Activated CD4-positive, alpha-beta T cell treated with anti-CD3 and anti-CD28 coated beads, Interleukin-2, Interleukin-4, amounts not matched to agents 100 ng/mL and 50 ng/mL, durations not matched to agents 16 hours and 8 hours (primary cell): ENCODE results near the gene LTBP2.
A peak's percentile ranks its signal among the peaks of the same experiment; 100 is the strongest.

Source experiments
- DNase-seq: peaks from one replicate; pipeline ENCODE4 v3.0.0-alpha.2; 2020; ENCODE audit warnings: low spot score

Gene LTBP2

DNA sequence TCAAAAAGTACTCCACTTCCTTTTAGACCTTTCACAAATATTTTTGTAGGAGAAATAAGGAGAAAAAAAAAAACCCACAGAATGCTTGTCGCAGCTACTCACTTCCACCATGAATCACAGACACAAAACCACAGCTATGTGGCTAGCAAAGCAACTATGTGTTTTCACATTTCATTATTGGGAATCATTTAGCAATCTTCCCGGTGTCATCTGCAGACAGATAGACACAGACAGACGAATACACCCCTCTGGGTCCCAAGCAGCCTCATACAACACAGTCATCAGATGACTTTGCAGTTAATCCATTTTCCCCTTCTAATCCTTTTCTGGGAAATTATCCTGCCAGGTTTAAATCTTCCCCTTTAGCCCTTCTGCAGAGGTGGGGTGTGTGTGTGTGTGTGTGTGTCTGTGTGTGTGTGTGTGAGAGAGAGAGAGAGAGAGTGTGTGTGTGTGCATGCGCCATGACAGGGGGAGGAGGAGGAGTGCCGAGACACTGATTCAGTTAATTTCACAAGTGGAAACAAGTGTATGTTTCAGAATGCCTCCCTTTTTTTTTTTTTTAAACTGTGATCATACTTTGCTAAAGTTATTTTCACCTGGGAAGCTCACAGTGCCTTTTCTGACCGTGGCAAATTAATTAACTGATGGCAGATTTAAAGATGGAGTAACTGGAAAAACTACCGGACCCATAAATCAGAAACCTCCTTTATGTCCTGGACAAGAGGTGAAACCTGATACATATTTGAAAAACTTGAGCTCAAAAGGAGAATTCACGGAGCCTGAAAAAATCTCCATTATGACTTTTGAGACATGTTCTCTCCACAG, 39.9 kb downstream of the LTBP2 start:
- DNase-seq, result peak; percentile 41

DNA sequence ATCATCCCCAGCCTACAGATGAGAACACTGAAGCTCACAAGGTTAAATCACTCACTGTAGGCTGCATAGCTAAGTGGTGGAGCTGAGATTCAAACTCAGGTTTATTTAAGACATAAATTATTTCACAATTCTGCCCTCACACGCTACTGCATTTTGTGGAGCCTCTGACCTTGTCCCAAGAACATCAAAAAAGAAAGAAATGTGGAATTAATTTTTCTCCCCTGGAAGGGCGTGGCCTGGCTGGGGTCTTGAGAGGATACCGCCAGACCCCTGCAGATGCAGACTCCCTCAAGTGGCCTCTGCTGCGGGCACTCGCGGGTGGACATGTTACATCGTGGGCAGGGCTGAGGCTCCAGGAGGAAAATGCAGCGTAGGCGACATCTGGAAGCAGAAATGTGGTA, 40.6 kb downstream of the LTBP2 start:
- DNase-seq, result no peak

DNA sequence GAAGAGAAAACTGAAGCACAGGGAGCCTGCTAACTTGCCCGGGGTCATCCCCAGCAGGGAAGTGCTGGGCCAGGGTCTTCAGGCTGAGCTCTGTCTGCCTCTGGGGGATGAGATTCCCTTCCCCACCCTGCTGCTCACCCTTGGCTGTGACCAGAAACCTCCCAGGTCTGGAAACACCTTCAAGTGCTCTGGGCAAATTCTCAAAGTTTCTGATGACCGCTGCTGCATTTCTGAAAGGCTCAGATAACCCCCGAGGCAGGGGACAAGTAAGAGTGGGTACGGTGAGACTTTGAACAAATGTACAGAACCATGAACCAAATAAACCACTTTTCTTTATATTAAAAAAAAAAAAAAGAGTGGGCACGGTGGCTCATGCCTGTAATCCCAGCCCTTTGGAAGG, 41.3 kb downstream of the LTBP2 start:
- DNase-seq, result no peak

DNA sequence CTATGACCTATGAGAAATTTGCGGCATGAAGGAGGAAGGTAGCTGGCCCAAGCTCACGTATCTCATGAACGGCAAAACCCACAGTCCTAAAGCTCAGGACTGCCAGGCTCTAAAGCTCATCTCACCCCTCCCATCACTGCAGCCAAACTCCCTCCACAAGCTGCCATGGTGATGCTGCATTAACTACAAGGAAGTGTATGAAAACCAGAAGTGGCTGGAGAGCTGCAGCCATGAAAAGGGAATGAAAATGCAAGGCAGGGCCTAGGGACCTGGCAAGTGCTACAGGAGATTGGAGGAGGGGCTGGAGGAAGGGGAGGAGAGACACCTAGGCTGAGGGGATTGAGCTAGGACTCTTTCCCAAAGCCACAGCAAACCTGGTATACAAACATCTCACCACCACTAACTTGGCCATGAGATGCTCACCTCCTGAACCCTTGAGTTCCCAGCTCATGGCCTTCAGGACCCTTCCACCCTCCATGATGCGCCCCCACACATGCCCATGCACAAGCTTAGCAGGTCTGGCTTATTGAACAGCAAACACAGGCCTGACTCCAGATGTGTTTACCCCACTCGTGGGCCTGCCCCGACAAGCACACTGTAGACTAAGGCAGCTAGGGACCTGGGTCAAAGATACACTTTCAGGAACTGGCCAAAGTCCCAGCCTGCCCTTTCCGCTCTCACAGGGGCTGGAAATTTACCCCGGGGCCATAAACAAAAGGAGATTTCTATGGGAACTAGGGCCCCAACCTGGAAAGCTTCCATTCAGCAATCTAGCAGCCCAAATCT, 42.0 kb downstream of the LTBP2 start:
- no peak for DNase-seq

DNA sequence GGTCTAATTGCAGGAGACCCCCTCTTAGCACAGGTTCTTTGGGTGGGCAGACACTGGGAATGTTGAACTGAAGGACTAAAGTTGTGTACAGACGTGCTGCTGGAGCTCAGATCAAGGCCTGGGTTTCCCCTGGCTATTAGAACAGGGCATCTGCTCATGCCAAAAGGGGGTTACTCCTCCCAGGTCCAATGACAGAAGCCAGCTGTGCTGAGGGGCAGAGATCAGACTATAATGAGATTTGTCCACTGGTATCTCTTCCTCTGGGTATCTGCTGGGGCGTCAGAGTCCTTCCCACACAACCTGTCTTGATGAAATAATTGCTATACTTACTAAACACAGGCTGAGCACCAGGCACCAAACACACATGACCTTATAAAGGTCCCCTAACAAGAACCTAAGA, 42.6 kb downstream of the LTBP2 start:
- DNase-seq, result no peak

DNA sequence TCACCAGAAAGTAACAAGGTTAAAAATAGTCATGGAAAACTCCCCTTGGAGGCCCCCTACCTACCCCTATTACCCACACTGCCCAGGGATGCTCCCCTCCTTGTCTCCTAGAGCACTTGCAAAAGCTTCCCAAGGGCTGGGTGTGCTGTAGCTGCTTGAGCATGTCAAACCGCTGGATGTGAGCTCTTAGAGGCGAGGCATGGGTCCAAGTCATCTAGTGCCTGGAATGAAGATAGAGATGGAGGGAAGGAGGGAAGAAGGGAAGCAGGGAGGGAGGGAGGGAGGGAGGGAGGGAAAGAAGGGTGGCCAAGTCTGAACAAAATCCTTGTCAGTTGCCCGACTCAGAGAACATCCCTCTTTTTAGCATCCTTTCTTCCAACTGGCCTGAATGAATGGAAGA, 43.1 kb downstream of the LTBP2 start:
- no peak for DNase-seq

DNA sequence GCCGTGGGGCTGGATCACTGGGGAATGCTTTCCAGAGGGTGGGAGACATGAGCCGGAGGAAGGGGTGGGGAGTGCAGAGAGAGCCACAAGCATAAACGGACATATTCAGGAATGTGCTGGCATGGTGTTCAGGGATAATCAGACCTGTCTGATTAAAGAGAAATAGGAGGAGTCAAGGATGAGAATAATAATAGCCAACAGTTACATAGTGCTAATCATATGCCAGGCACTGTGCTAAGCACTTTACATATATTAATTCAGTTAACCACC, 43.7 kb downstream of the LTBP2 start:
- DNase-seq, result no peak

DNA sequence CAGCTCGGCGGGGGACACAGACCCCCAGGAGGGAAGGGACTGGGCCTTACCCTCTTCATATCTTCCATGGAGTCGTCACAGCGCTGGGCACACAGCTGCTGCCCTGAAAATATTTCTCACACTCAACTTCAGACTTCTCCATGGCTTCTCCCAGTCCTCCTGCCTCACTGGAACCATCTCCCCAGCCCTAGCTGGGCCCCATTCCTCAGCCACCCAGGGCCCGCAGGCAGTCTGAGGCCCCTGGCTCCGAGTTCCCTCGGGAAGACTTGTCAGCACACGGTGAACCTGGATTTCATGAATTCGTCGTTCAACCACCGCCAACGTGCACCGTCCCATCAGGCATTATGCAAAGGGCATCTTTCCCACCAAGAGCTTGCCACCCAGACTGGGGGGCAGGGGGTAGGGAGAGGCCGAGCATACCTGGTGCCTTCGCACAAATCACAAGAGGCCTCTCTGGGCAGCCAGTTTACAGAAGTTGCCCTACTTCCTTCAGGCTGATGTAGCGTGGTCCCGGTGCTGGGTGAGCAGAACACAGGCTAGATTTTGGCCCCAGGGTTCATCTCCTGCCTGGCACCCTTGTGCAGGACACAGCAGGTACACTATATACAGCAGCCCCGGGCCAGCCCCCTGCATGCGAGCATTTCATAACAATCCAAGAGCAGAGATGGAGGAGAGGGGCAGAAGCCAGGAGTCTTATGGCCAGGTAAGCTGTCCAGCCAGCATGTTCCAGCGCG, 44.2 kb downstream of the LTBP2 start:
- no peak for DNase-seq

DNA sequence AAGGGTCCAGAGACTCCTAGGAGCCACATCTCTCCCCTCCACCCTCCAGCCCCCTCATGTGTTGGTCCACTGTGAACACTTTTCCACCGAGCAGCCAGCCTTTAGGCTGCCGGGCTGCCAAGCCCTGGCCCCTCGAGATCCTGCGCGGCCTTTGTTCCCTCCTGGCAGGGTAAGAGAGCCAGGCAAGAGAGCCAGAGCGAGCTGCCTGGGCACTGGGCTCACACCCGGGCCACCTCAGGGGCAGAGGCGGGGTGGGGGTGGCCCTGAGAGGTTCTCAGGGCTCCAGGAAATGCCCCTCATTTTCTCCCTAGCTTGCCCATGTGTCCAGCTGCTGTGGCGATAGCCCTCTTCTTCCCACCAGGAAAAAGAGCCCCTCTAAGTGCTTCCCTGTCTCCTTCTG, 44.8 kb downstream of the LTBP2 start:
- DNase-seq, result no peak

DNA sequence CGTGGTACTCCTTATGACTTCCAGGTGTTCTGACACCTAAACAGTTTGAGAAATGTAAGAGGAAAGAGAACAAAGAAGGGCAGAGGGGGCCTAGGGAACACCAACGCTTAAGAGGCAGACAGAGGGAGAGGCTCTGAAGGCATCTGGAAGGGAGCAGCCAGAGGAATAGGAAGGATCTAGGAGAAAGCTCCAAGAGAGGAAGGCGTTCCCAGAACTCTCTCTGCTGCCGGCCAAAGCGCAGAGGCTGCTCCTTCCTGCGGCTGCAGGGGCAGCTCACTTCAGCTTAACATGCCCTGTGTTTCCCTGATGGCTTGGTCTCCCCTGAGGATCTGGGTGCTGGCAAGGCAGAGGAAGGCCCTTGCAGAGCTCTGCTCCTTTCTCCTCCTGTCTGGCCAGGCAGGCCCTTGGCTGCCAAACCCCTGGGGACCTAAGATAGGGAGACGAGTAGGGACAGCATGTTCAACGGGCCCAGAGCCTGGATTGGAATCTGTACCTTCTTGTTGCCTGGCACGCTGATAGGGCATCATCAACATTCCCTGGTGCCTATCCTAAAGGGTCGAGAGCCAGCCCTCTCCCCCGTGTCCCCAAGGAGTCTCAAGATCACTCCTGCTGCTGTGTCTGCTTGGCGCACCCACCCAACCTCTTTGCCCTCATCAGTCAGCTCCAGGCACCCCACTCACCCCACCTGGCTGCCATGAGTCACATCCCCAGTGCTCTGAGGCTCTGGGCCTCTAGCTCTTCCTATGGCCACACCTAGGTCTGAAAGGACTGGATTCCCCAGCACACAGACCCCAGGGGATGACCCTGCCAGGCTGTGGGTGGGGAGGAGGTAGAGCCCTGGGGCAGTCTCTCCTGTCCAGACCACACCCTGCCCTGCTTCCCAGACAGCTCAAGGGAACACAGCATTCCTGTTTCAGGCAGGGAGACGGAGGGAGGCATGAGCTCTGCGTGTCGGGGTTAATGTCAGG, 45.6 kb downstream of the LTBP2 start:
- DNase-seq, result no peak

DNA sequence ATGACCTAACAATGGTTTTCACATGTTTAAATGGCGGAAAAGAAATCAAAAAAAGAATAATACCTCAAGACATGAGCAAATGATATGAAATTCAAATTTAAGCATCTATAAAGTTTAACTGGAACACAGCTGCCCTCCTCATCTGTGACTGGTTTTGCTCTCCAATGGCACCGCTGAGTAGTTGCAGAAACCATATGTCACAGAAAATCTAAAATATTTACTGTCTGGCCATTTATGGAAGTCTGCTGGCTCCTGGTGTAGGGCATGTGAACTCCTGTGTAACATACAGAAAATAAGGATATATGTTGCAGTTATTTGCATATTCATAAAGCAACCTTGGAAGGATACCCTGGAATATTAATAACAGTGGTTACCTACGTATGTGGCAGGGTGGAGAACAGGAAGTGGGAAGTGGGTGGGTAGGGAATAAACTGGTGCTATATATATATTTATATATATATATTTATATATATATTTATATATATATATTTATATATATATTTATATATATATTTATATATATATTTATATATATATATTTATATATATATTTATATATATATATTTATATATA, 48.4 kb downstream of the LTBP2 start:
- DNase-seq, result no peak

DNA sequence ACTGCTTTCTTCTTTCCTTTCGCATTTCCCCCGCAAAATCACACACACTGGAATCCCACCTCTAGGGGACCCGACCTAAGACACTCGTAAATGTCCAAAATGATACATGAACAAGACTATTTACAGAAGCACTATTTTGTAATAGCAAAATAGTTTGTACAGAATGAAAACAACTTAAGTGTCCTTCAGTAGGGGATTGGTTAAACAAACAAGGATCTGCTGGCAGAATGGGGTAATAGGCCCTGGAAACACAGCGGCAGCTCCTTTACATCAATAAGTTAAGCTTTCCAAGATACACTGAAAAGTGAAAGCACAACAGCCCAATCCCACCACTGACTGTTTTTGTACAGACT, 48.8 kb downstream of the LTBP2 start:
- no peak for DNase-seq

DNA sequence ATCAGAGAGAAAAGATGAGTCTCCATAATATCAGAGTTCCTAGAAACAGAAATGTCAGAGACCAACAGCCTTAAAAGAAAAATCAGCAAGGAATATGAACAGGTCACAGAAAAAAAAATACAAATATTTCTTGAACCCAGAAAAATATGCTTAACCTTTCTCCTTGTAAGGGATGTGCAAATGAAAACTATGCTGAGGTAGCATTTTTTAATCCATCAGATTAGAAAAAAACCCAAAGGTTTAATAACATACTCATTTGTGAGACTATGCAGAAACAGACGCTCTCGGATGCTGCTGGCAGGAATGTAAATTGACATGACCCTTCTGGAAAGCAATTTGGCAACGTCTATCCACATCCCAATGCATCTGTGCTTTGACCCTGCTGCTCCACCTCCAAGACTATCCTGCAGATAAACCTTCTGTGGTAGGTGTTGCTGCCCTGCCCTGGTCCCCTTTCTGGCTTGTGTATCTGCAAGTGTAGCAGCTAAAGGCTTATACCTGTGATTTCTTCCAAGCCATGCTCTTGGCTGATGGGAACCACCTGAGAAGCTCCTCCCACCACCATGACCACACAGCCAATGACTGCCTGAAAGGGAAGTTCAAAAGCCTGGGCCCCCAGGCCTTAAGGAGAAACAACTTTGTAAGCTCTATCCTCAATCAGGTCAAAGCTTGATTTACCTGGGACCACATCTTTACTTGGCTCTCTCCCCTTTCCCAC, 49.4 kb downstream of the LTBP2 start:
- no peak for DNase-seq

DNA sequence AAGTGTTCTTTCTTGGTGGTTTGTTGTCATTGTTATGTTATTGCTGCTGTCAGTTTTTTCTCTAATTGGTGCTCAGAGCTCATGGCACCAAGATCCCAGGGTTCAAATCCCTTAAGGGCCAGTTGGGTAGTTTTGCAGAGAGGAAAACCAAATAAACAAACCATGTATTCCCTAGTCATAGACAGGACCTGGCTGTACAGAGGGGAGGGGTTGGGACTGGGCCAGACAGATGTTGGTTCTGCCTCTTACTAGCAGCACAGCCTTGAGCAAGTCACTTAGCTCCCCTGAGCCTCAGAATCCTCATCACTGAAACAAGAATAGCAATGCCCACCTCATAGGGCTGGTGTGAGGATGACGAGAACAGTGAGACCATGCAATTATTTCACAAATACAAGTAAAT, 53.4 kb downstream of the LTBP2 start:
- no peak for DNase-seq

DNA sequence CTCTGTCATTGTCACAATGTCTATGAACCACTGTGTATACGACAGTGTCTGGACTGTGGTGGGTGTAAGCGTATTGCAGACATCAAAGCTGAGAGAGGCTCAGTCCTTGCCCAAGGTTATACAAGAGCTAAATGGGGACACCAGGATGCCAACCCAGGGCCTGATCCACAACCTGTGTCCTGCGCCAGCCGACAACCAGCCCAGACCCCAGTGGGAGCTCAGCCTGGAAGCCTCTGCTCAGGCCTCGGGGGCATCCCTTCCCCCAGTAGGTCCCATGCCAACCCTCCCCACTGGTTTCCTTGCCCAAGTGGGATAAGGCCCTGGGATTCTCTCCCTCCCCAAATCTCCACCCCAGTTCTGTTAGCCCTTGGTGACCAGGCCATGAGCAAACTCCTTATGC, 54.3 kb downstream of the LTBP2 start:
- no peak for DNase-seq

DNA sequence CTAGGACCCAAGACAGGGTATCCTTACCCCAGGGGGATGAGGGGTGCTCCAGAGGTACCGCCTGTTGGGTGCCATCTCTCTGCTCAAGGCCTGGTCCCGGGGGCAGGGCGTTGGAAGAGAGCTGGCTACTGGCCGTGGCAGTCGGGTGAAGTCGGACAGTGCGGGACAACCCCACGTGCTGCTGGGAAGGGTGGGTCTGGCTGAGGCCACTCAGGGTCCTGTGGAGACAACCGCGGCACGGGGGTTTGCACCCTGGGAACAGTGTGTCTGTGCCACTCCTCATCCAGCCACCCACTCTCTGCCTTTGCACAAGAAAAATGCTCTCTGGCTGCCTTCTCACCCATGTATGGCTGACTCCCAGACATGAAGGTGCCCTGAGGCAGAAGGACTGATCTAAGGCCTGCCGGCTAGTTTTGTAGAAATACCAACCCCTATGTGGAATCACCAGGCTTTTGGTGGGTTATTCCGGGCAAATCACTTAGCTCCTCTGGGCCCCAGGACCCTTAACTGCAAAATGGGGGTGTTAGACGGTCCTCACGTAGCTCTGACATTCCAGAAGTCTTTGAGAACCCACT, 56.5 kb downstream of the LTBP2 start:
- no peak for DNase-seq

DNA sequence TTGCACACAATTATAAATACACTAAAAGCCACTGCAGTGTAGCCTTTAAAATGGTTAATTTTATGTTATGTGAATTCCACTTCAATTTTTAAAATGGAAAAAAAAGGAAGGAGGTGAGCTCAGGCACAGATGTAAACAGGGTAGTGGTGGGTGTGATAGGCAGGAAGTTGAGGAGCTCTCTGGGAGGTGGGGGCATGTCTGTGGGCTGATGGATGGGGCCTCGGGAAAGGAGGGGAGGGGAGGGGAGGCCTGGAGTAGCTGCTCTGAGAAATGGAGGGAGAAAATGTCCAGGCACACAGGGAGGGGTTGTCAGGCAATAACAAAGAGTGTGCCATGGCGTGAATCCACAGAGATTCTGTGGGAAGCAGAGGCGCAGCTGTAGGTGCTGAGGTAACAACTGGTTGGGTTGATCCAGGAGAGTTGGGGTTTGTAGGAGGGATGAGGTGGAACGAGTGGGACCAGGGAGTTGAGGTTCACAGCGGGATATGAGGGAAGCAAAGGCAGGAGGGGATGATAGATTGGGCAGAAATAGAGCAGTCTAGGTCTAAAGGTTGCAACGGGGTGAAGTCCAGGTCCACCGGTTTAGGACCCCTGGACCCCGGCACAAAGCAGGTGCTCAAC, 57.2 kb downstream of the LTBP2 start:
- no peak for DNase-seq

DNA sequence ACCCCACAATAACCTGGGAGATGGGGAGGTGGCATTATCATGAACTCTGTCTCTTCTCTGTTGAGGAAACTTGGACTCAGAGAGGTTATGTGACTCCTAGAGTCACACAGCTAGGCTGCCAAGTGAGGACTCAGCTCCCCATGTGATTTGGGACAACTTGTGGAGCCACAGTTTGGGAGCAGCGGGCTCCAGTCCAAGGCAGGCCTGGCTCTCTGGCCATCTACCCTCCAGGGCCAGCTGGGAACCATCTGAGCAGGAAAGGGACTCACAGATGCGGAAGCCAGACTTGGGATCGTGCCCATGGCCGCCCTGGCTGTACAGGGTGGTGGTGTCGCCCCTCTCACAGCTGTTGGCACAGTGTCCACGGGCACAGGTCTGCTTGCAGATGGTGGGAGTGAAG, 59.4 kb downstream of the LTBP2 start:
- DNase-seq, result no peak

DNA sequence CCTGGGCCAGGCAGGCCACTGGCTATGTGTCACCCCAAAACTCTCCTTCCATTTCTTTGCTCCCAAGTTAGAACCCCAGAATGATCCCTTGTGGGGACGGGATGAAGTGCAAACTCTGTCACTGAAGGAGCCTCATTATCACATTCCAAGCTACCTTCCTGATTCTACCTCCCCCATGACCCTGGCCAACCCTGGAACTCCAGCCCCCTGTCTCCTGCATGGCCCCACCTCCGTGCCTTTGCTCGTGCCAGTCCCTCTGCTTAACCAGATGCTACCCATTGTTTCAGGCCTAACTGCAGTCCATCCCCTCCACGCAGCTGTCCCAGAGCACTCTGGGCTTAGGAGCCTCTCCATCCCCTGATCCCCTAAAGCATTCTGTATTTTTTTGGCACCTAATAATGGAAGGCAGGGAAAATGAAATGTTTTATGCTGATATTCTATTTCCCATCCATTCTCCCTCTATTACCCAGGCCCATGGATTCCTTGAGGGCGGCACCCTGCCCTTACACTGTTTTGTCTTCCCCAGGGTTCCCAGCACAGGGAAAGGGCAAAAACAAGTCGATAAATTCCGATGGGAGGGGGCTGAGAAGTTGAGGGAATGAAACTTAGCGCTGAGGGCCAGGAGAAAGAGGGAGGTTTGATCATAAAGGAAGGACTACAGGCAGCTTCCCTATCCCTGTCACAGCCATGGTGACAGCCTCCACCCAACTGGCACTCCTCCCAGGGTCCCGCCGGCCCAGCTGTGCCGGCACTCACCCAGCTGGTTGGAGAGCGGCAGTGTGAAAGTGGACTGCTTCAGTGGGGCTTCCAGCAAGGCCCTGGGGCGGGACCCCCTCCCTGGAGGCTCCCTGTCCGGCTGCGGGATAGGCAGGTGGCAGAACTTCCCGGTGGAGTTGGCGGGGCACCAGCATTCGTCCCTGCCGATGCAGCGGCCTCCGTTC, 60.3 kb downstream of the LTBP2 start:
- DNase-seq, result no peak
